A549 (cell line): ENCODE data around the gene PCED1A. TPM values are rescaled to one million over a fixed set of nuclear protein-coding genes. Genes with fewer than 3 reads are reported as not detected.

Source experiments
- ATAC-seq, 2 experiments: fragments of 200-7000 bp in 1 of 2; fragments of >200 bp in 1 of 2; cut with Nextera tagmentation in 1 of 2; cut with Tn5 transposase in 1 of 2; 3 replicates each; pipeline versions ENCODE4 v1.8.0 to v1.9.1; 2018 to 2020; ENCODE audit warnings: mild to moderate bottlenecking in 1 of 2, moderate library complexity in 1 of 2
- CTCF ChIA-PET: fragments of 300-600 bp; sonication (Branson Sonifier 250); formaldehyde crosslinking; extraction: SDS; loops from one replicate; lab custom pipeline; 2021; ENCODE audit warnings: antibody characterized with exemption, inconsistent platforms; lab: Yijun Ruan, JAX
- POLR2A ChIA-PET: fragments of 350-600 bp; formaldehyde crosslinking; extraction: SDS; loops from one replicate; lab custom pipeline; 2021; ENCODE audit warnings: antibody characterized with exemption, inconsistent platforms; lab: Yijun Ruan, JAX
- DNase-seq, 2 experiments: peaks; one replicate each; pipeline versions ENCODE4 v3.0.0 to v3.0.0-alpha.2; 2011 to 2016; ENCODE audit warnings: low read depth in 1 of 2, low spot score in 1 of 2
- FAIRE-seq: peaks from 2 replicates; lab custom pipeline; 2011; peaks lifted over from hg19 to GRCh38; lab: Jason Lieb, UNC
- H3K27ac ChIP-seq, 2 experiments: fragments of >200 bp; sonication (Bioruptor Twin); formaldehyde crosslinking; 3 replicates each; pipeline ENCODE4 v1.5.1; 2016 to 2017
- H3K4me1 ChIP-seq: fragments of >200 bp; sonication (Bioruptor Twin); formaldehyde crosslinking; 3 replicates; pipeline ENCODE4 v1.6.1; 2016
- H3K4me2 ChIP-seq: fragments of >200 bp; sonication (Bioruptor Twin); formaldehyde crosslinking; 3 replicates; pipeline ENCODE4 v1.6.1; 2016
- H3K4me3 ChIP-seq: fragments of >200 bp; sonication (Bioruptor Twin); formaldehyde crosslinking; 3 replicates; pipeline ENCODE4 v1.5.1; 2016
- H3K9me3 ChIP-seq: fragments of >200 bp; sonication (Bioruptor Twin); formaldehyde crosslinking; 3 replicates; pipeline ENCODE4 v1.6.1; 2016
- BHLHE40 ChIP-seq: IDR thresholded peaks from 2 replicates; pipeline ENCODE4 v1.6.1; 2012; ENCODE audit warnings: low read depth, low read length, inconsistent platforms
- CEBPB ChIP-seq, 2 experiments: fragments of >200 bp in 1 of 2; sonication (Bioruptor Twin) in 1 of 2; formaldehyde crosslinking in 1 of 2; IDR thresholded peaks; 2 replicates each; pipeline ENCODE4 v1.6.1; 2012 to 2016
- CHD4 ChIP-seq: fragments of 200-600 bp; sonication (generic); IDR thresholded peaks from 2 replicates; pipeline ENCODE4 v1.6.1; 2016; ENCODE audit warnings: antibody characterized with exemption, mild to moderate bottlenecking, borderline replicate concordance
- EHF ChIP-seq: fragments of 250-450 bp; sonication (Bioruptor Pico); IDR thresholded peaks from 2 replicates; pipeline ENCODE4 v1.5.0; 2020; ENCODE audit warnings: mild to moderate bottlenecking
- EHMT2 ChIP-seq: fragments of 200-600 bp; sonication (generic); IDR thresholded peaks from 2 replicates; pipeline ENCODE4 v1.6.1; 2016; ENCODE audit warnings: antibody characterized with exemption, low read depth, mild to moderate bottlenecking, moderate library complexity
- FOSB ChIP-seq: fragments of 250-450 bp; sonication (Bioruptor Pico); IDR thresholded peaks from 2 replicates; pipeline ENCODE4 v1.5.0; 2020; ENCODE audit warnings: mild to moderate bottlenecking, moderate library complexity
- HDAC2 ChIP-seq: fragments of 200-600 bp; sonication (generic); IDR thresholded peaks from 2 replicates; pipeline ENCODE4 v1.6.1; 2016
- JUN ChIP-seq, 2 experiments: fragments of >200 bp; sonication (Bioruptor Twin); formaldehyde crosslinking; IDR thresholded peaks; 2 replicates in 1 of 2; 3 replicates in 1 of 2; pipeline ENCODE4 v1.6.1; 2016 to 2017
- MAZ ChIP-seq: fragments of 150-350 bp; IDR thresholded peaks from 2 replicates; pipeline ENCODE4 v1.6.1; 2014; ENCODE audit warnings: antibody characterized with exemption, low read depth, low read length, borderline replicate concordance
- RCOR1 ChIP-seq: fragments of 150-350 bp; IDR thresholded peaks from 2 replicates; pipeline ENCODE4 v1.6.1; 2014; ENCODE audit warnings: antibody characterized with exemption, low read length, low read depth
- RNF2 ChIP-seq: fragments of 200-600 bp; sonication (generic); IDR thresholded peaks from 2 replicates; pipeline ENCODE4 v1.6.1; 2016; ENCODE audit warnings: low read depth, mild to moderate bottlenecking, antibody characterized with exemption, moderate library complexity, borderline replicate concordance
- SREBF2 ChIP-seq: fragments of 450-650 bp; IDR thresholded peaks from 2 replicates; pipeline ENCODE4 v1.6.1; 2014; ENCODE audit warnings: mild to moderate bottlenecking, moderate library complexity
- WGBS: methylation state at CpG from one replicate; pipeline ENCODE4 v1.1.6; 2017; ENCODE audit errors: missing lambda C conversion rate; 5-methylcytosine and 5-hydroxymethylcytosine counted together
- polyA plus RNA-seq, 4 experiments: library from polyadenylated mRNA; depleted of rRNA in 3 of 4; stranded (reverse); fragments of >200 nt; fragmentation: RNase III in 1 of 4; extraction: RNeasy Plus Mini Kit Qiagen cat#74134 plus additional on column Dnase treatment in 1 of 4; gene quantifications; 2 replicates in 3 of 4; 3 replicates in 1 of 4; pipeline ENCODE4 v1.2.3, GENCODE V29; 2011 to 2017
- TF ChIP-seq, protein P1 (sequence below): fragments of 200-600 bp; sonication (generic); IDR thresholded peaks from 2 replicates; pipeline ENCODE4 v1.6.1; 2016; ENCODE audit warnings: antibody characterized with exemption, mild to moderate bottlenecking, moderate library complexity
- TF ChIP-seq, protein P2 (sequence below): fragments of >200 bp; sonication (Bioruptor Twin); formaldehyde crosslinking; IDR thresholded peaks from 2 replicates; pipeline ENCODE4 v1.6.1; 2016
- TF ChIP-seq, protein P3 (sequence below): IDR thresholded peaks from 2 replicates; pipeline ENCODE4 v1.6.1; 2012

Gene PCED1A
- polyA plus RNA-seq, 2 of the 4 experiments (the other 2 are of a cell fraction) = 25.7 to 43.8 TPM

DNA sequence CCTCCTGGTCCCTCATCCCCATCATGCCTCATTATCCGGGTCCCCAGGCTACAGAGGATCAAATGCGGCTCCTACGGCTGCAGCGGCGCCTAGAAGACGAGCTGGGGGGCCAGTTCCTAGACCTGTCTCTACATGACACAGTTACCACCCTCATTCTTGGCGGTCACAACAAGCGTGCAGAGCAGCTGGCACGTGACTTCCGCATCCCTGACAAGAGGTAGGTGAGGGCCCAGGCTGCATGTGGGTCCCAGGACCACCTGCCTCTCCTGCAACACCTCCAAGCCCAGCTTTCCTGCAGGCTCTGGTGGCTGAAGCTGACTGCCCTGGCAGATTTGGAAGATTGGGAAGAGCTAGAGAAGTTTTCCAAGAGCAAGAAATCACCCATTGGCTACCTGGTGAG lies 24.6 kb upstream of the PCED1A start:
- Histone ChIP-seq H3K4me3 (no peak overlapping the region), H3K4me2 (no peak overlapping the region), H3K27ac (no peak overlapping the region), H3K9me3 (no peaks in the 10 kb centered on the region), H3K4me1 (peaks cover 10% of the 10 kb centered on the region; the same call in 2 of the 3 replicates)
- DNase-seq (no peak), ATAC-seq (no peak), FAIRE-seq (no peak)
- TF ChIP-seq CEBPB (IDR thresholded peaks at IDR 0.05) = no peak
- no peak for TF ChIP-seq RCOR1
- TF ChIP-seq HDAC2 = no peak
- TF ChIP-seq, protein P1, sequence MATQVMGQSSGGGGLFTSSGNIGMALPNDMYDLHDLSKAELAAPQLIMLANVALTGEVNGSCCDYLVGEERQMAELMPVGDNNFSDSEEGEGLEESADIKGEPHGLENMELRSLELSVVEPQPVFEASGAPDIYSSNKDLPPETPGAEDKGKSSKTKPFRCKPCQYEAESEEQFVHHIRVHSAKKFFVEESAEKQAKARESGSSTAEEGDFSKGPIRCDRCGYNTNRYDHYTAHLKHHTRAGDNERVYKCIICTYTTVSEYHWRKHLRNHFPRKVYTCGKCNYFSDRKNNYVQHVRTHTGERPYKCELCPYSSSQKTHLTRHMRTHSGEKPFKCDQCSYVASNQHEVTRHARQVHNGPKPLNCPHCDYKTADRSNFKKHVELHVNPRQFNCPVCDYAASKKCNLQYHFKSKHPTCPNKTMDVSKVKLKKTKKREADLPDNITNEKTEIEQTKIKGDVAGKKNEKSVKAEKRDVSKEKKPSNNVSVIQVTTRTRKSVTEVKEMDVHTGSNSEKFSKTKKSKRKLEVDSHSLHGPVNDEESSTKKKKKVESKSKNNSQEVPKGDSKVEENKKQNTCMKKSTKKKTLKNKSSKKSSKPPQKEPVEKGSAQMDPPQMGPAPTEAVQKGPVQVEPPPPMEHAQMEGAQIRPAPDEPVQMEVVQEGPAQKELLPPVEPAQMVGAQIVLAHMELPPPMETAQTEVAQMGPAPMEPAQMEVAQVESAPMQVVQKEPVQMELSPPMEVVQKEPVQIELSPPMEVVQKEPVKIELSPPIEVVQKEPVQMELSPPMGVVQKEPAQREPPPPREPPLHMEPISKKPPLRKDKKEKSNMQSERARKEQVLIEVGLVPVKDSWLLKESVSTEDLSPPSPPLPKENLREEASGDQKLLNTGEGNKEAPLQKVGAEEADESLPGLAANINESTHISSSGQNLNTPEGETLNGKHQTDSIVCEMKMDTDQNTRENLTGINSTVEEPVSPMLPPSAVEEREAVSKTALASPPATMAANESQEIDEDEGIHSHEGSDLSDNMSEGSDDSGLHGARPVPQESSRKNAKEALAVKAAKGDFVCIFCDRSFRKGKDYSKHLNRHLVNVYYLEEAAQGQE = no peak
- no peak for TF ChIP-seq BHLHE40
- TF ChIP-seq FOSB (CRISPR knock-in tag) = no peak
- TF ChIP-seq JUN (IDR thresholded peaks at IDR 0.05) = no peak
- TF ChIP-seq RNF2 = no peak
- TF ChIP-seq, protein P2, sequence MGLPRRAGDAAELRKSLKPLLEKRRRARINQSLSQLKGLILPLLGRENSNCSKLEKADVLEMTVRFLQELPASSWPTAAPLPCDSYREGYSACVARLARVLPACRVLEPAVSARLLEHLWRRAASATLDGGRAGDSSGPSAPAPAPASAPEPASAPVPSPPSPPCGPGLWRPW = no peak
- TF ChIP-seq, protein P3, sequence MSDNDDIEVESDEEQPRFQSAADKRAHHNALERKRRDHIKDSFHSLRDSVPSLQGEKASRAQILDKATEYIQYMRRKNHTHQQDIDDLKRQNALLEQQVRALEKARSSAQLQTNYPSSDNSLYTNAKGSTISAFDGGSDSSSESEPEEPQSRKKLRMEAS = no peak
- no peak for TF ChIP-seq EHMT2
- TF ChIP-seq EHF (CRISPR knock-in tag) = no peak
- no peak for TF ChIP-seq CHD4
- ChIA-PET POLR2A (no interaction called here), CTCF (interaction anchor here (1.0 to 2.9 kb wide), 8 partner anchors 9 to 120 kb away, joined by 3 to 21 read pairs (median 4); no protein-coding TSS in a partner anchor)
- WGBS = 97% methylated on average over 10 of the region's 10 CpGs

DNA sequence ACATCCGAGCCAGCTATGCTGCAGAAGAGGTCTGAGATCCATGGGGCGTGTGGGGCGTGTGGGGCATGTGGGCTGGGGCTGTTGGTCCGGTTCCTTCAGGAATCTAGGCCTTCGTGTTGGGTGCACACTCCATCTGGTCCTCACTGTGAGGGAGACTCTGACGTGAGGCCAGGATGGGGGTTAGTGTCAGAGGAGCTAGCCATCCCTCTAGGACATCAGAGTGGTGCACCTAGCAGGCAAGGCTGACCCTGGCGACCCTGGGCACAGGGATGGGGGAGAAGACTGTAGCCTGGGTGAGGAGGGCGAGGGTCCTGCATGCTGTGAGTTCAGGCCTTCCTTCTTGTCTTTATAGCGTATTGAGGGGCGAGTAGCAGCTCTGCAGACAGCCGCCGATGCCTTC lies 24.2 kb upstream of the PCED1A start:
- FAIRE-seq (no peak), DNase-seq (no peak), ATAC-seq (no peak)
- ChIA-PET CTCF (interaction anchor here (1.0 to 2.9 kb wide), 4 partner anchors 13 to 121 kb away, joined by 3 to 21 read pairs (median 4); no protein-coding TSS in a partner anchor), POLR2A (interaction anchor here (1.1 kb wide), 1 partner anchor 8 kb away, joined by 4 read pairs; the partner anchor contains the start of gene PTPRA)
- TF ChIP-seq RNF2 = no peak
- no peak for TF ChIP-seq SREBF2
- TF ChIP-seq MAZ = no peak
- TF ChIP-seq, protein P1 = no peak
- 95% methylated on average over 12 of the region's 12 CpGs for WGBS
- Histone ChIP-seq H3K4me2 (no peak overlapping the region), H3K9me3 (no peaks in the 10 kb centered on the region), H3K27ac (no peak overlapping the region), H3K4me3 (no peak overlapping the region), H3K4me1 (peaks cover 10% of the 10 kb centered on the region; the same call in 2 of the 3 replicates)
